HepG2 (cell line): ENCODE measurements around the gene OR5H1.

Experiments
- BCL6 ChIP-seq: IDR thresholded peaks from 2 replicates; pipeline ENCODE4 v1.6.1; 2016; ENCODE audit warnings: missing genetic modification reagents, missing compliant biosample characterization
- CHD2 ChIP-seq: IDR thresholded peaks from 2 replicates; pipeline ENCODE4 v1.6.1; 2011; ENCODE audit warnings: low read depth, low read length, improper control_type of control experiment
- CREM ChIP-seq, 2 experiments: sonication (generic) in 1 of 2; formaldehyde crosslinking in 1 of 2; IDR thresholded peaks; 2 replicates each; pipeline versions ENCODE4 v1.4.0 to v1.6.1; 2016 to 2020; ENCODE audit warnings: antibody characterized with exemption in 1 of 2, mild to moderate bottlenecking in 1 of 2, missing genetic modification reagents in 1 of 2
- EZH2 ChIP-seq: conservative IDR thresholded peaks from 2 replicates; pipeline ENCODE4 v1.6.1; 2012; ENCODE audit warnings: mild to moderate bottlenecking, low read depth, low read length, moderate library complexity
- MTA3 ChIP-seq: sonication (generic); formaldehyde crosslinking; IDR thresholded peaks from 2 replicates; pipeline ENCODE4 v1.4.0; 2020; ENCODE audit warnings: missing genetic modification reagents
- SIN3B ChIP-seq: fragments of 150-350 bp; IDR thresholded peaks from 2 replicates; pipeline ENCODE4 v1.6.1; 2014; ENCODE audit warnings: low read length
- SMARCC2 ChIP-seq: fragments of 450-650 bp; IDR thresholded peaks from 2 replicates; pipeline ENCODE4 v1.6.1; 2017; ENCODE audit warnings: antibody characterized with exemption, mild to moderate bottlenecking
- SMC3 ChIP-seq: IDR thresholded peaks from 2 replicates; pipeline ENCODE4 v1.6.1; 2011; ENCODE audit warnings: low read length, improper control_type of control experiment
- TF ChIP-seq, protein P1 (sequence below): sonication (generic); formaldehyde crosslinking; IDR thresholded peaks from 2 replicates; pipeline ENCODE4 v1.5.0; 2020; ENCODE audit warnings: mild to moderate bottlenecking, missing genetic modification reagents, moderate library complexity

DNA sequence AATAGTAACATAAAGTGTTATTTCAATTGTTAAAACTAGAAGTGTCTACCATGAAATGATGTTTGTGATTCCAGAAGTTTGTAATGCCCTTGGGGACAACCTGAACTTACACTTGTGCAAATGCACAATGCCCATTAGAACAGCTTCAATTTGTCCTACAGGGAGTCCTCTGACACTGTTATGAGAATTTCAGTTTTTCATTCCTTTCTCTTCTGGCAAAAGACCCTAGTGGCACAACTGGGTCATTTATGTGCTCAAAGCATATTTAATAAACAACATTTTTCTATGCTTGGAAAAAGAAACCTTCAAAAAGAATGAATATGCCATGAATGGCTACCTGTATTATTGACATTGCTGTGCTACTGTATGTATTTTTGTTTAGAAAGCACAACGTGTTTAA lies at the start of gene OR5H1:
- no peak for TF ChIP-seq SMARCC2
- no peak for TF ChIP-seq MTA3 (CRISPR knock-in tag)
- TF ChIP-seq SMC3: no peak
- TF ChIP-seq SIN3B: no peak
- no peak for TF ChIP-seq EZH2
- TF ChIP-seq BCL6: no peak
- TF ChIP-seq CHD2: no peak
- TF ChIP-seq, protein P1, sequence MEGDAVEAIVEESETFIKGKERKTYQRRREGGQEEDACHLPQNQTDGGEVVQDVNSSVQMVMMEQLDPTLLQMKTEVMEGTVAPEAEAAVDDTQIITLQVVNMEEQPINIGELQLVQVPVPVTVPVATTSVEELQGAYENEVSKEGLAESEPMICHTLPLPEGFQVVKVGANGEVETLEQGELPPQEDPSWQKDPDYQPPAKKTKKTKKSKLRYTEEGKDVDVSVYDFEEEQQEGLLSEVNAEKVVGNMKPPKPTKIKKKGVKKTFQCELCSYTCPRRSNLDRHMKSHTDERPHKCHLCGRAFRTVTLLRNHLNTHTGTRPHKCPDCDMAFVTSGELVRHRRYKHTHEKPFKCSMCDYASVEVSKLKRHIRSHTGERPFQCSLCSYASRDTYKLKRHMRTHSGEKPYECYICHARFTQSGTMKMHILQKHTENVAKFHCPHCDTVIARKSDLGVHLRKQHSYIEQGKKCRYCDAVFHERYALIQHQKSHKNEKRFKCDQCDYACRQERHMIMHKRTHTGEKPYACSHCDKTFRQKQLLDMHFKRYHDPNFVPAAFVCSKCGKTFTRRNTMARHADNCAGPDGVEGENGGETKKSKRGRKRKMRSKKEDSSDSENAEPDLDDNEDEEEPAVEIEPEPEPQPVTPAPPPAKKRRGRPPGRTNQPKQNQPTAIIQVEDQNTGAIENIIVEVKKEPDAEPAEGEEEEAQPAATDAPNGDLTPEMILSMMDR: no peak
- no peak for TF ChIP-seq CREM (IDR thresholded peaks at IDR 0.05)
- TF ChIP-seq CREM (CRISPR knock-in tag; IDR thresholded peaks at IDR 0.05): no peak
